SK-N-SH (cell line): ENCODE measurements around the gene PSMC2. TPM values are rescaled to one million over a fixed set of nuclear protein-coding genes. Genes with fewer than 3 reads are reported as not detected.

Experiments
- CHD2 ChIP-seq: fragments of 150-350 bp; IDR thresholded peaks from 2 replicates; pipeline ENCODE4 v1.6.1; 2018; ENCODE audit warnings: low read length; ENCODE audit not compliant: partially characterized antibody
- CTCF ChIP-seq: fragments of 200-600 bp; sonication (generic); IDR thresholded peaks from 2 replicates; pipeline ENCODE4 v1.6.1; 2017; ENCODE audit warnings: antibody characterized with exemption, mild to moderate bottlenecking, moderate library complexity
- ELF1 ChIP-seq: IDR thresholded peaks from 2 replicates; pipeline ENCODE4 v1.4.0; 2012
- EZH2phosphoT487 ChIP-seq: fragments of 200-600 bp; sonication (generic); IDR thresholded peaks from 2 replicates; pipeline ENCODE4 v1.6.1; 2017; ENCODE audit warnings: low read depth, mixed run types, mild to moderate bottlenecking, antibody characterized with exemption, moderate library complexity, borderline replicate concordance
- FOXM1 ChIP-seq: IDR thresholded peaks from 2 replicates; pipeline ENCODE4 v1.4.0; 2012; ENCODE audit warnings: low read depth, mild to moderate bottlenecking
- GABPA ChIP-seq: IDR thresholded peaks from 2 replicates; pipeline ENCODE4 v1.4.0; 2012; ENCODE audit warnings: low read depth, mild to moderate bottlenecking
- GATA2 ChIP-seq: sonication (generic); formaldehyde crosslinking; IDR thresholded peaks from 2 replicates; pipeline ENCODE4 v1.5.0; 2020; ENCODE audit warnings: mild to moderate bottlenecking, missing genetic modification reagents
- IRF3 ChIP-seq: fragments of 150-350 bp; IDR thresholded peaks from 2 replicates; pipeline ENCODE4 v1.6.1; 2016; ENCODE audit warnings: mild to moderate bottlenecking, low read depth, low read length
- JUND ChIP-seq: IDR thresholded peaks from 2 replicates; pipeline ENCODE4 v1.4.0; 2012
- MXI1 ChIP-seq: IDR thresholded peaks from 2 replicates; pipeline ENCODE4 v1.6.1; 2012; ENCODE audit warnings: mild to moderate bottlenecking, low read depth, low read length, improper control_type of control experiment
- PBX3 ChIP-seq: IDR thresholded peaks from 2 replicates; pipeline ENCODE4; 2012
- POLR2AphosphoS5 ChIP-seq: IDR thresholded peaks from 2 replicates; pipeline ENCODE4 v1.6.1; 2012; ENCODE audit warnings: low read depth, low read length
- RCOR1 ChIP-seq: fragments of 150-350 bp; IDR thresholded peaks from 2 replicates; pipeline ENCODE4 v1.6.1; 2017; ENCODE audit warnings: antibody characterized with exemption, low read length
- RFX5 ChIP-seq: IDR thresholded peaks from 2 replicates; pipeline ENCODE4 v1.6.1; 2012; ENCODE audit warnings: mild to moderate bottlenecking, improper control_type of control experiment, low read length
- RXRA ChIP-seq: IDR thresholded peaks from 2 replicates; pipeline ENCODE4 v1.4.0; 2012; ENCODE audit warnings: low read depth, mild to moderate bottlenecking, borderline replicate concordance
- SIN3A ChIP-seq: IDR thresholded peaks from 2 replicates; pipeline ENCODE4 v1.6.1; 2012; ENCODE audit warnings: low read depth, mild to moderate bottlenecking, low read length, moderate library complexity, borderline replicate concordance
- SMC3 ChIP-seq: IDR thresholded peaks from 2 replicates; pipeline ENCODE4 v1.6.1; 2012; ENCODE audit warnings: low read depth, low read length, improper control_type of control experiment
- TAF1 ChIP-seq: IDR thresholded peaks from 2 replicates; pipeline ENCODE4 v1.6.1; 2012; ENCODE audit warnings: low read depth, mild to moderate bottlenecking, low read length, moderate library complexity, borderline replicate concordance
- TCF12 ChIP-seq: IDR thresholded peaks from 2 replicates; pipeline ENCODE4 v1.4.0; 2012
- TEAD4 ChIP-seq: IDR thresholded peaks from 2 replicates; pipeline ENCODE4 v1.4.0; 2012; ENCODE audit warnings: mild to moderate bottlenecking, borderline replicate concordance; ENCODE audit not compliant: insufficient read depth
- USF1 ChIP-seq: IDR thresholded peaks from 2 replicates; pipeline ENCODE4 v1.4.0; 2012; ENCODE audit warnings: low read depth, borderline replicate concordance
- YY1 ChIP-seq: IDR thresholded peaks from 2 replicates; pipeline ENCODE4 v1.4.0; 2012; ENCODE audit warnings: low read depth, mild to moderate bottlenecking
- ZBTB33 ChIP-seq: IDR thresholded peaks from 2 replicates; pipeline ENCODE4 v1.4.0; 2012; ENCODE audit warnings: low read depth, borderline replicate concordance
- polyA plus RNA-seq, 3 experiments: library from polyadenylated mRNA; depleted of rRNA; stranded (reverse); fragments of >200 nt; gene quantifications; 2 replicates each; pipeline ENCODE4 v1.2.3, GENCODE V29; 2012

Gene PSMC2
- polyA plus RNA-seq, 1 of the 3 experiments (the other 2 are of a cell fraction) = 231 TPM

- TF ChIP-seq PBX3 (peak; percentile 31; the same call in 1 of the 2 replicates), RXRA (no peak), POLR2AphosphoS5 (peak; percentile 96), ELF1 (peak; percentile 98), GABPA (peak; percentile 95), GATA2 (no peak), CHD2 (peak; percentile 92), TEAD4 (no peak), SMC3 (no peak), RCOR1 (peak; percentile 84), YY1 (peak; percentile 80), TCF12 (peak; percentile 37; the same call in 1 of the 2 replicates), EZH2phosphoT487 (no peak), TAF1 (peak; percentile 98), RFX5 (peak; percentile 56; the same call in 1 of the 2 replicates), MXI1 (peak; percentile 99), USF1 (peak; percentile 50; the same call in 1 of the 2 replicates), FOXM1 (no peak), CTCF (no peak), SIN3A (peak; percentile 97), ZBTB33 (peak; percentile 73; the same call in 1 of the 2 replicates), JUND (no peak), IRF3 (peak; percentile 42; the same call in 1 of the 2 replicates)
Observed at GRCh38 chr7:103344453-103345149, 2.8 kb upstream of the PSMC2 start, which contains the start of gene DNAJC2 (continued).
